ENCODE data around the gene SCAI. TPM values are rescaled to one million over a fixed set of nuclear protein-coding genes. Genes with fewer than 3 reads are reported as not detected.

Gene SCAI
- total and polyA plus RNA-seq, 9 of the 15 experiments (the other 6 are each of a cell fraction or from before 2014, with no cell fraction given), result 0.70 to 12.4 (median 4.2) TPM

DNA sequence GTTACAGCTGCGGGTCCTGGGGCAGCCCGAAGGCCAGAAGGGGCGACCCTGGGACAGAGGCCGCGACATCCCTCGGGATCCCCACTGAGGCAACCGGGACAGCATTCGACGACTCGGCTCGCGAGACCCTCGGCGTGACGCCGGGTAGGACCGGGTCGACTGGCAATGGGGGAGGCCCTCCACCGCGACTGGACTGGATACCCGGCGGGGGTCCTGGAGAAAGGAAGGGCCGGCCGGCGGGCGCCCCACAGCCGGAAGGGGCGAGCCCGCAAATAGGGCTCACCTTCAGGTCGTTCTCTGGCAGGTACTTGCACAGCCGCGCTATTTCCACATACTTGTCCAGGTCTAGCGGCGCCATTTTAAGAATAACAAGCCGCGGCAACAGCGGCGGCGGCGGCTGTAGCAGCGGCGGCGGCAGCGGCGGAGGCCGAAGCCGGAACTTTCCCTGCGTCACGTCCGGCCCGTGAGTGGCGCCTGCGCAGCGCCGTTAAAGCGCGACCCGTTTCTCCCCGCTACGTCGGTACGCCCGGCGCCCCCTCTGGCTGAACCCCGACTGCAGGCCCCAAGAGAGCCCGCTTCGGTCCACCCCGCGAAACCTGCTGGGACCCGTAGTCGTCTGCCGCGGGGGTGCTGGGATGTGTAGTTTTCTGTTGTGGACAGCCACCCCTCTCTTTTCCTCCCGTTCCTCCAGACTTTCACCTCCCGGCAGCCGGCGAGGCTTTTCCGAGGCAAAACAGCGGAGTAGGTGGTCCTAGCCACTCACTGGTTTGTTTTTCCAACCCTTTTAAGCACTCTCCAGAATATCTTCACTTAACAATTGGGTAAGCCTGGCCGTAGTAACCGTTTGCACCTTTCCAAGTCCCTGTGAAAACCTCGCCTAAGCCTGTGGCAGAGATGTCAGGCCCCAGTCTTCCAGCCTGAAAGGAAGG lies 46.3 kb upstream of the SCAI start, which contains the start of gene PPP6C (continued):
- no peak for TF ChIP-seq FOXJ2 (tag; IDR thresholded peaks at IDR 0.05)
- no peak for TF ChIP-seq TSC22D4 (tag; IDR thresholded peaks at IDR 0.05)
- no peak for TF ChIP-seq RBM15 (IDR thresholded peaks at IDR 0.05; ENCODE audit: insufficient read depth, low read length)
- peak; percentile 66 for TF ChIP-seq TBP (optimal IDR thresholded peaks at IDR 0.05; ENCODE audit: low read depth, low read length)
- TF ChIP-seq CBX5 (IDR thresholded peaks at IDR 0.05; ENCODE audit: borderline replicate concordance, low read depth), result no peak
- peak; percentile 64; the same call in 1 of the 2 replicates for TF ChIP-seq RNF2 (IDR thresholded peaks at IDR 0.05)
- no peak for TF ChIP-seq ZFP1 (CRISPR knock-in tag; IDR thresholded peaks at IDR 0.05)
- no peak; the same call in 1 of the 2 replicates for TF ChIP-seq ZNF263 (CRISPR knock-in tag; IDR thresholded peaks at IDR 0.05; ENCODE audit: borderline replicate concordance)
- no peak; the same call in 1 of the 2 replicates for TF ChIP-seq PHB (CRISPR knock-in tag; IDR thresholded peaks at IDR 0.05)
- TF ChIP-seq TCF3 (CRISPR knock-in tag; IDR thresholded peaks at IDR 0.05), result peak; percentile 37; the same call in 1 of the 2 replicates
- TF ChIP-seq, protein P1, sequence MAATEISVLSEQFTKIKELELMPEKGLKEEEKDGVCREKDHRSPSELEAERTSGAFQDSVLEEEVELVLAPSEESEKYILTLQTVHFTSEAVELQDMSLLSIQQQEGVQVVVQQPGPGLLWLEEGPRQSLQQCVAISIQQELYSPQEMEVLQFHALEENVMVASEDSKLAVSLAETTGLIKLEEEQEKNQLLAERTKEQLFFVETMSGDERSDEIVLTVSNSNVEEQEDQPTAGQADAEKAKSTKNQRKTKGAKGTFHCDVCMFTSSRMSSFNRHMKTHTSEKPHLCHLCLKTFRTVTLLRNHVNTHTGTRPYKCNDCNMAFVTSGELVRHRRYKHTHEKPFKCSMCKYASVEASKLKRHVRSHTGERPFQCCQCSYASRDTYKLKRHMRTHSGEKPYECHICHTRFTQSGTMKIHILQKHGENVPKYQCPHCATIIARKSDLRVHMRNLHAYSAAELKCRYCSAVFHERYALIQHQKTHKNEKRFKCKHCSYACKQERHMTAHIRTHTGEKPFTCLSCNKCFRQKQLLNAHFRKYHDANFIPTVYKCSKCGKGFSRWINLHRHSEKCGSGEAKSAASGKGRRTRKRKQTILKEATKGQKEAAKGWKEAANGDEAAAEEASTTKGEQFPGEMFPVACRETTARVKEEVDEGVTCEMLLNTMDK (IDR thresholded peaks at IDR 0.05; ENCODE audit: borderline replicate concordance, insufficient read depth, low read depth, low read length, poor library complexity, severe bottlenecking), result peak; percentile 98
- no peak for TF ChIP-seq PTBP1 (IDR thresholded peaks at IDR 0.05; ENCODE audit: low read depth, low read length)
- TF ChIP-seq KDM2B (CRISPR knock-in tag; IDR thresholded peaks at IDR 0.05), result no peak
- 0 out of 2 replicates have a peak, but pooled peaks have one; percentile 15 for TF ChIP-seq STAG1 (CRISPR knock-in tag; IDR thresholded peaks at IDR 0.05; ENCODE audit: borderline replicate concordance)
- TF ChIP-seq ZNF253 (CRISPR knock-in tag; conservative IDR thresholded peaks at IDR 0.05), result no peak
- peak; percentile 96 for TF ChIP-seq SIX5 (IDR thresholded peaks at IDR 0.05; ENCODE audit: borderline replicate concordance in 1 of 2, insufficient read depth in 1 of 2, low read depth in 1 of 2, low read length in 2 of 2)
- no peak for TF ChIP-seq HMG20A (CRISPR knock-in tag; conservative IDR thresholded peaks at IDR 0.05)
- 0 out of 2 replicates have a peak, but pooled peaks have one; percentile 7 for TF ChIP-seq ZNF282 (CRISPR knock-in tag; IDR thresholded peaks at IDR 0.05)
- TF ChIP-seq, protein P2, sequence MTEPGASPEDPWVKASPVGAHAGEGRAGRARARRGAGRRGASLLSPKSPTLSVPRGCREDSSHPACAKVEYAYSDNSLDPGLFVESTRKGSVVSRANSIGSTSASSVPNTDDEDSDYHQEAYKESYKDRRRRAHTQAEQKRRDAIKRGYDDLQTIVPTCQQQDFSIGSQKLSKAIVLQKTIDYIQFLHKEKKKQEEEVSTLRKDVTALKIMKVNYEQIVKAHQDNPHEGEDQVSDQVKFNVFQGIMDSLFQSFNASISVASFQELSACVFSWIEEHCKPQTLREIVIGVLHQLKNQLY (CRISPR knock-in tag; conservative IDR thresholded peaks at IDR 0.05), result 0 out of 4 replicates have a peak, but pooled peaks of 1 of the 2 experiments have one; percentile 65
- peak; percentile 79 for TF ChIP-seq EP400 (IDR thresholded peaks at IDR 0.05)
- TF ChIP-seq POLR2AphosphoS5 (IDR thresholded peaks at IDR 0.05; ENCODE audit: control insufficient read depth, insufficient read depth, low read depth, low read length), result peak; percentile 69
- TF ChIP-seq TRIM24 (IDR thresholded peaks at IDR 0.05), result no peak
- TF ChIP-seq TBL1XR1 (IDR thresholded peaks at IDR 0.05; ENCODE audit: low read length in 2 of 2), result peak in 1 of 2 experiments; percentile 73; a peak in 2 of 4 replicates

Measured in K562 (cell line).